DND-41 (cell line): Measurements from ENCODE around the gene MAGEF1.

Source experiments
- ATAC-seq: fragments of 200-7000 bp; cut with Tn5 transposase; 3 replicates; pipeline ENCODE4 v1.9.1; 2021; ENCODE audit warnings: low read depth; ENCODE audit not compliant: insufficient read depth
- DNase-seq: peaks from one replicate; pipeline ENCODE4 v3.0.0-alpha.2; 2020
- H2AFZ ChIP-seq: 2 replicates; pipeline ENCODE4 v1.6.0; 2012; ENCODE audit warnings: low read depth, low read length
- H3K27ac ChIP-seq: 2 replicates; pipeline ENCODE4 v1.5.1; 2012; ENCODE audit warnings: low read length, inconsistent platforms
- H3K27me3 ChIP-seq: fragments of 200-600 bp; sonication (generic); 2 replicates; pipeline ENCODE4 v1.6.0; 2012; ENCODE audit warnings: low read length, mild to moderate bottlenecking, inconsistent platforms; ENCODE audit not compliant: insufficient read depth, poor library complexity
- H3K36me3 ChIP-seq: 2 replicates; pipeline ENCODE4 v1.5.1; 2012; ENCODE audit warnings: low read length, inconsistent platforms; ENCODE audit not compliant: insufficient read depth
- H3K4me1 ChIP-seq: 2 replicates; pipeline ENCODE4 v1.5.1; 2012; ENCODE audit warnings: mild to moderate bottlenecking, low read length; ENCODE audit not compliant: insufficient read depth
- H3K4me2 ChIP-seq: 2 replicates; pipeline ENCODE4 v1.6.0; 2012; ENCODE audit warnings: mild to moderate bottlenecking, moderate library complexity, low read length, inconsistent platforms; ENCODE audit not compliant: insufficient read depth
- H3K4me3 ChIP-seq, 2 experiments: fragments of 200-600 bp in 1 of 2; shearing (Covaris generic) in 1 of 2; 2 replicates each; pipeline ENCODE4 v1.5.1; 2012 to 2016; ENCODE audit warnings: inconsistent platforms in 2 of 2, low read length in 2 of 2, mild to moderate bottlenecking in 2 of 2, low read depth in 1 of 2, moderate library complexity in 1 of 2
- H3K79me2 ChIP-seq: 2 replicates; pipeline ENCODE4 v1.6.0; 2012; ENCODE audit warnings: low read length, inconsistent platforms; ENCODE audit not compliant: insufficient read depth
- H3K9ac ChIP-seq: 2 replicates; pipeline ENCODE4 v1.6.0; 2012; ENCODE audit warnings: low read depth, mild to moderate bottlenecking, inconsistent platforms, low read length, moderate library complexity
- H3K9me3 ChIP-seq: 2 replicates; pipeline ENCODE4 v1.5.1; 2012; ENCODE audit warnings: low read length, moderate library complexity, mild to moderate bottlenecking, inconsistent platforms; ENCODE audit not compliant: insufficient read depth, severe bottlenecking
- H4K20me1 ChIP-seq: 2 replicates; pipeline ENCODE4 v1.6.0; 2012; ENCODE audit warnings: low read length; ENCODE audit not compliant: insufficient read depth
- CTCF ChIP-seq: IDR thresholded peaks from 2 replicates; pipeline ENCODE4 v1.5.1; 2012; ENCODE audit warnings: borderline replicate concordance, low read length, moderate library complexity, mild to moderate bottlenecking; ENCODE audit not compliant: poor library complexity, severe bottlenecking; ENCODE audit errors: extremely low read depth
- EZH2 ChIP-seq: IDR thresholded peaks from 3 replicates; pipeline ENCODE4 v1.6.1; 2012; ENCODE audit warnings: borderline replicate concordance, low read depth, mild to moderate bottlenecking, moderate library complexity, low read length, inconsistent platforms; ENCODE audit not compliant: severe bottlenecking

Gene MAGEF1

GRCh38 chr3:184710870-184711492, 883 bp downstream of the MAGEF1 start:
- H3K27ac ChIP-seq: peak overlapping the region; percentile 73
- H3K4me1 ChIP-seq: peaks cover 24% of the 10 kb centered on the region
- H3K4me2 ChIP-seq: peak overlapping the region; percentile 97
- TF ChIP-seq EZH2: no peak
- no peak for TF ChIP-seq CTCF
- peak; percentile 14 for ATAC-seq
- no peaks in the 10 kb centered on the region for H3K27me3 ChIP-seq
- DNase-seq: no peak
- H3K9me3 ChIP-seq: peaks cover 9% of the 10 kb centered on the region
- H3K79me2 ChIP-seq: peaks cover 16% of the 10 kb centered on the region
- no peaks in the 10 kb centered on the region for H4K20me1 ChIP-seq
- H2AFZ ChIP-seq: peak overlapping the region; percentile 89
- peak overlapping the region; percentile 85 for H3K9ac ChIP-seq
- H3K4me3 ChIP-seq: peak overlapping the region; percentile 60 to 82
- peaks cover 6% of the 10 kb centered on the region for H3K36me3 ChIP-seq

DNA sequence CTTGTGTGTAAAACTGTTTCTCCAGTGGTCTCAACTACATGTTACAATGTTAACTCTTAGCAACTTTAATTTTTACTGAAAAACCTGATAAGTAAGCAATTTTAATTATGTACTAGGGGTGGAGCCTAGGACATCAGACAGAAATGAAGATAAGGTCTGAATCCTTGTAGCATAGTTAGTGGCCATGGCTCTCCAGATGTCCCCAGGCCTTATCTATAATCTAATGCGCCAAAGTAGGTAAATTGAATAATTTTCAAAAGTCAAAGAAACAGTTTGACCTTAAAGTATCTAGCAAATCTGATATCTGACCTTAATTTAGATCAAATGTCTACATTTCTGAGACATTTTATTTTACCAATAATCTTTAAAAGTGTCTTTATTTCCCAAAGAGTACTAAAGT, 8.2 kb downstream of the MAGEF1 start:
- no peaks in the 10 kb centered on the region for H3K4me1 ChIP-seq
- no peak overlapping the region for H3K4me3 ChIP-seq
- no peak overlapping the region for H3K4me2 ChIP-seq
- H4K20me1 ChIP-seq: no peaks in the 10 kb centered on the region
- peaks cover 9% of the 10 kb centered on the region for H3K9me3 ChIP-seq
- H3K36me3 ChIP-seq: no peaks in the 10 kb centered on the region; the same call in 1 of the 2 replicates
- no peak overlapping the region for H3K9ac ChIP-seq
- no peak for ATAC-seq
- no peaks in the 10 kb centered on the region for H3K27me3 ChIP-seq
- H3K79me2 ChIP-seq: no peaks in the 10 kb centered on the region
- TF ChIP-seq CTCF (no peak), EZH2 (no peak)
- H3K27ac ChIP-seq: no peak overlapping the region
- H2AFZ ChIP-seq: no peak overlapping the region
- no peak for DNase-seq

GRCh38 chr3:184700759-184701158, 11.1 kb downstream of the MAGEF1 start:
- Histone ChIP-seq H3K9ac (no peak overlapping the region), H3K4me3 (no peak overlapping the region), H3K79me2 (no peaks in the 10 kb centered on the region), H2AFZ (no peak overlapping the region), H4K20me1 (no peaks in the 10 kb centered on the region), H3K4me2 (no peak overlapping the region), H3K36me3 (no peaks in the 10 kb centered on the region), H3K9me3 (no peaks in the 10 kb centered on the region), H3K27me3 (no peaks in the 10 kb centered on the region), H3K27ac (no peak overlapping the region), H3K4me1 (no peaks in the 10 kb centered on the region)
- DNase-seq (no peak), ATAC-seq (no peak)
- TF ChIP-seq CTCF (no peak), EZH2 (no peak)
